NCI-H128 (cell line): ENCODE results near the gene PADI3.

Experiments
- DNase-seq: peaks from one replicate; lab custom pipeline; 2025; ENCODE audit not compliant: unreplicated experiment; lab: John Stamatoyannopoulos, UW

PADI3 gene

GRCh38 chr1:17215545-17215890 lies 33.4 kb upstream of the PADI3 start:
- no peak for DNase-seq

- DNase-seq, result no peak
Observed at GRCh38 chr1:17216078-17216477, 32.8 kb upstream of the PADI3 start.

GRCh38 chr1:17217607-17218006 lies 31.3 kb upstream of the PADI3 start:
- DNase-seq, result no peak

GRCh38 chr1:17218939-17219338 lies 30.0 kb upstream of the PADI3 start:
- no peak for DNase-seq

GRCh38 chr1:17220287-17220686 lies 28.6 kb upstream of the PADI3 start:
- DNase-seq, result no peak

GRCh38 chr1:17222557-17222956 lies 26.3 kb upstream of the PADI3 start:
- DNase-seq, result no peak

- no peak for DNase-seq
Observed at GRCh38 chr1:17224434-17224833, 24.5 kb upstream of the PADI3 start.

GRCh38 chr1:17225140-17225539 lies 23.8 kb upstream of the PADI3 start:
- DNase-seq, result no peak

- DNase-seq, result no peak
Observed at GRCh38 chr1:17227358-17227915, 21.5 kb upstream of the PADI3 start.

- DNase-seq, result no peak
Observed at GRCh38 chr1:17228619-17229018, 20.3 kb upstream of the PADI3 start.

GRCh38 chr1:17229379-17229778 lies 19.5 kb upstream of the PADI3 start:
- DNase-seq, result no peak

- DNase-seq, result no peak
Observed at GRCh38 chr1:17230106-17230505, 18.8 kb upstream of the PADI3 start.

GRCh38 chr1:17230671-17231310 lies 18.1 kb upstream of the PADI3 start:
- no peak for DNase-seq

GRCh38 chr1:17232759-17233661 lies 15.9 kb upstream of the PADI3 start:
- no peak for DNase-seq

- DNase-seq, result no peak
Observed at GRCh38 chr1:17233675-17234320, 15.1 kb upstream of the PADI3 start.

GRCh38 chr1:17234405-17234804 lies 14.5 kb upstream of the PADI3 start:
- no peak for DNase-seq

- DNase-seq, result no peak
Observed at GRCh38 chr1:17235135-17235885, 13.6 kb upstream of the PADI3 start.

GRCh38 chr1:17236779-17237560 lies 11.9 kb upstream of the PADI3 start:
- peak; percentile 81 for DNase-seq

- no peak for DNase-seq
Observed at GRCh38 chr1:17237561-17237903, 11.4 kb upstream of the PADI3 start.

- DNase-seq, result peak; percentile 56
Observed at GRCh38 chr1:17239420-17239819, 9.5 kb upstream of the PADI3 start.
